Stimulated activated CD4-positive, alpha-beta T cell treated with anti-CD3 and anti-CD28 coated beads, Interleukin-12 subunit alpha, Interleukin-12 subunit beta, amount 100 ng/mL, for 24 hours (primary cell): ENCODE data around the gene LCK.
A peak's percentile ranks its signal among the peaks of the same experiment; 100 is the strongest.

ENCODE experiments used
- DNase-seq, 2 experiments: peaks; one replicate each; pipeline ENCODE4 v3.0.0-alpha.2; 2020; ENCODE audit warnings: low read depth in 2 of 2

The LCK gene

DNA sequence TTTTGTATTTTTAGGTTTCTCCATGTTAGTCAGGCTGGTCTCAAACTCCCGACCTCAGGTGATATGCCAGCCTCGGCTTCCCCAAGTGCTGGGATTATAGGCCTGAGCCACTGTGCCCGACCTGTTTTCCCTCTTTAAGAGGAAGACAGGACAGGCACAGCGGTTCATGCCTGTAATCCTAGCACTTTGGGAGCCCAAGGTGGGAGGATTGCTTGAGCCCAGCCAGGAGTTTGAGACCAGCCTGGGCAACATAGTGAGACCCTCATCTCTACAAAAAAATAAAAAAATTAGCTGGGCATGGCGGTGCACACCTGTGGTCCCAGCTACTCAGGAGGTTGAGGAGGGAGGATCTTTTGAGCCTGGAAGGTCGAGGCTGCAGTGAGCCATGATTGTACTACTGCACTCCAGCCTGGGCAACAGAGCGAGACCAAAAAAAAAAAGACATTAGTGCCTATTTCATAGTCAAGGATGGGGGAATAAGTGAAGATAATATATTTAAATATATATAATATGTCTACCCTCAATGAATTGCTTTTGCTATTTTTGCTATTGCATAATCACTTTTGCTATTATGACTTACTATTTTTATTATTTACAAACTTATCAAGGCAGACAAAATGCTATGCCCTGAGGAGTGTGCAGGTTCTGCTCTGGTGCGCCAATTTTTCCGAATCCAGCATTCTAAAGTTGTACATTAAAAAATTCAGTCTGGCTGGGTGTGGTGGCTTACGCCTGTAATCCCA lies 67.2 kb downstream of the LCK start:
- DNase-seq, result no peak

DNA sequence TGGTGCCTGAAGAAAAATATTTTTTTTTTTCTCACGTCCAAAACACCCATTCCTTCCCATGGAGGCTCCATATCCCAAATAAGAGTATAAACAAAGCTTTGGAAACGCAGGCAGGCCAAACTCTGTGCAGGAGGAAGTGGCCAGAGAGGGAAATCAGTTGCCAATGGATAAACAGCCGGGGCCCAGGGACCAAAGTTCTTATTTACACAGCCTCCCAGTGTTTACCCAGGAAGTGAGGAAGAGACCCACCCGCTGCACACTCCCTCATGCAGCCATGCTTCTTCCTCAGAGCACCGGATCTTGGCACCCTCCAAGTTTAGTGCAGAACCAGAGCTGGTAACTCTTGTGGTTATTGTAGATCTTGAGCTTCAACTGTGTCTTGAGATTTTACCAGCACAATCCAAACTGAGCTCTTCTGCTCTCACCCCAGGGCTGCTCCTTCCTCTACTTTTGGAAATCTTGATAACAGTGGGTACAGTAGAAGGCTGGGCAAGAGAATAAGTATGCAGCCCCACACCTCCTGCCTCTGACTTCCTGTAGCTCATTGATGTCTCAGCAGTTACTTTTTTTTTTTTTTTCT lies 70.7 kb downstream of the LCK start:
- no peak for DNase-seq

DNA sequence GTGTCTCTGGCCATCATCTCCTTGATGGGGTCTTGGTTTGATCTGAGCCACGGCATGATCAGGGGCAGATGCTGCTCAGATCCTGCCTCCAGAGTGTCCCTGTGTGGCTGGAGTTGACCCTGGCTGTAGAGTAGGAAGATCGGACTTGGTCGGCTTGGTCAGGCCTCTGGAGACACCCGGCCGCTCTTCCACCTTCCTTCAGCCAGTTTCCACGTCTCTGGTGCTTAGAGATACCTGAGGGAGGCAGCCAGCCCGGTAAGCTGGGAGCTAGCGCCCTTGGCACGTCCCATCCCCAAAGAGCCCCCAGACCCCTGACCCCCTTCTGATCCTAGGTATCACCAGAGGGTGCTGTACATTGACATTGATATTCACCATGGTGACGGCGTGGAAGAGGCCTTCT lies 76.1 kb downstream of the LCK start:
- no peak for DNase-seq

DNA sequence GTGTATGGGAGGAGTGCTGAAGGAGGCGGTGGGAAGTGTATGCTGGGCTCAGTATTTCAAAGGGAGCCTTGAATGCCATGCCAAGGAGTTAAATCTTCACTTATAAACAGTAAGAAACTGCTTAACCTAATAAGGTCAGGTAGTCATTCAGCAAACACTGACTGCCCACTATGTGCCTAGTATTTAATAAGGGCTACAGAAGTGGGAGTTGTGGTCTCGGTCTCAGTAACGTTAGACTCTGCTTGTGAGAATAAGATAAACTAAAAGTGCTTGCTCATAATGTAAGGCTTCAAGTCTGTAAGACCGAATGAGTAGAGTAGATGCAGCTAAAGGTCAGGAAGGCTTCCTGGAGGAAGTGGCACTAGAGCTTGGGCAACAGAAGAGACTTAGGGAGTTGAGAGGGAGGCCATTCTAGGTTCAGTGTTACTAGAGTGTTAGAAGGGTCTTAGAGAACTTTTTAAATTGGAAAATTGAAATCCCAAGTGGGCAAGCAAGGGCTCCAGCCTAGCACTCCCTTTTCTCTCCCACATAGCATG lies 78.9 kb downstream of the LCK start:
- DNase-seq, result no peak

DNA sequence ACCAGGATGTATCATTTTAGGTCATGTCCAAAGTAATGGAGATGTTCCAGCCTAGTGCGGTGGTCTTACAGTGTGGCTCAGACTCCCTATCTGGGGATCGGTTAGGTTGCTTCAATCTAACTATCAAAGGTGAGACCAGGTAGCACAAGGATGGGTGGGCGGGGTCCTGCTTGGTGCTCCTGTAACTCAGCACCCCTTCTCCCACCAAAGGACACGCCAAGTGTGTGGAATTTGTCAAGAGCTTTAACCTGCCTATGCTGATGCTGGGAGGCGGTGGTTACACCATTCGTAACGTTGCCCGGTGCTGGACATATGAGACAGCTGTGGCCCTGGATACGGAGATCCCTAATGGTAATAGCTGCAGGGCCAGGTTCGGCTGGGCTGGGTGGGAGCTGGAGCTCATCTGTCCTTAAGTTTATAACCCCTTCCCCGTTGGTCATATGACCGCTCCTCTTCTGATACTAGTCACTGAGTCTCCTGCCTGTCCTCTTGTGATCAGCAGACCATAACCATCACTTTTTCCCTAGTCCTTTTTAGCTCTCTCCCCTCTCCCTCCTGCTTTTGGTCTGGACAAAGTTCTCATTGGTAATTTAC lies 79.6 kb downstream of the LCK start:
- DNase-seq, result no peak

DNA sequence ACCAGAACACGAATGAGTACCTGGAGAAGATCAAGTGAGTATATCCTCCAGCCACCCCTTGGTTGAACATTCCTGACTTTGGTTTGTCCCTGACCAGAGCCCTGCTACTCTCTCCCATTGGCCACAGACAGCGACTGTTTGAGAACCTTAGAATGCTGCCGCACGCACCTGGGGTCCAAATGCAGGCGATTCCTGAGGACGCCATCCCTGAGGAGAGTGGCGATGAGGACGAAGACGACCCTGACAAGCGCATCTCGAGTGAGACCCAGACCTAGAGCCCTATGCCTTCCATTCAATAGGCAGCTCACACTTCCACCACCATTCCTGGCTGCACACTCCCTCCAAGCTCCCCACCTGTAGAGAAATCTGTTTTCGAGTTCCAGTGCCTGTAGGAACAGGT lies 80.5 kb downstream of the LCK start:
- no peak for DNase-seq

DNA sequence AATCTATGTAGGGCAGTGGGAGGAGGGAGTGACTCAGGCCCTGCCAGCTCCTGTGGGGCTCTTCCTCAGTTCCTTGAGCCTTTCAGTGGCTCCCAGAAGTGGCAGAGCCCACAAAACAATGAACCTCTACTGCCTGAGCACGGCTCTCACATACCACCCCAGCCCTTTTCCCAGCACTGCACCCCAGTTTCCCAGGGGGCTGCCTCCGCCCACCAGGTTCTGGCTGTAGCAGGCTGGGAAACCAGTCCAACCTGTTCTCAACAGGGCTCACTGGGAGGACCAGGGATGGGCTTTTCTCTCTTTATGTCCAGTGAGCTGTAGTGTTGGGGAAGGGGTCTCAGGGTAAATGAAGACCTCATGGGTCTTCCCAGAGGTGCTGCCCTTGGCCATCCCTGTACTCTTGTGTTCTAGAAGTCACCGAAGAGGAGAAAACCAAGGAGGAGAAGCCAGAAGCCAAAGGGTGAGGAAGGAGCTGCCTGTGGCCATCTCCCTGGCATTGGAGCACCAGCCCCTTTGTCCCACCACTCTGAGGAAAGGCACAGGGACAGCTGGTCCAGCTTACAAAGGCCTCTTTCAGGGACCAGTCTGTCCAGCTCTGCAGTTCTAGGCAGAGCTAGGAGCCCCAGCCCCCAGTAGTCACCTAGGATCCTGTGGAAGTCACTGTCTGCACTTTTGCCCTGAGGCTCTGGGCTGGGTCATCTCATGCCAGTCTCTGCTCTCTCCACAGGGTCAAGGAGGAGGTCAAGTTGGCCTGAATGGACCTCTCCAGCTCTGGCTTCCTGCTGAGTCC lies 81.4 kb downstream of the LCK start:
- no peak for DNase-seq

DNA sequence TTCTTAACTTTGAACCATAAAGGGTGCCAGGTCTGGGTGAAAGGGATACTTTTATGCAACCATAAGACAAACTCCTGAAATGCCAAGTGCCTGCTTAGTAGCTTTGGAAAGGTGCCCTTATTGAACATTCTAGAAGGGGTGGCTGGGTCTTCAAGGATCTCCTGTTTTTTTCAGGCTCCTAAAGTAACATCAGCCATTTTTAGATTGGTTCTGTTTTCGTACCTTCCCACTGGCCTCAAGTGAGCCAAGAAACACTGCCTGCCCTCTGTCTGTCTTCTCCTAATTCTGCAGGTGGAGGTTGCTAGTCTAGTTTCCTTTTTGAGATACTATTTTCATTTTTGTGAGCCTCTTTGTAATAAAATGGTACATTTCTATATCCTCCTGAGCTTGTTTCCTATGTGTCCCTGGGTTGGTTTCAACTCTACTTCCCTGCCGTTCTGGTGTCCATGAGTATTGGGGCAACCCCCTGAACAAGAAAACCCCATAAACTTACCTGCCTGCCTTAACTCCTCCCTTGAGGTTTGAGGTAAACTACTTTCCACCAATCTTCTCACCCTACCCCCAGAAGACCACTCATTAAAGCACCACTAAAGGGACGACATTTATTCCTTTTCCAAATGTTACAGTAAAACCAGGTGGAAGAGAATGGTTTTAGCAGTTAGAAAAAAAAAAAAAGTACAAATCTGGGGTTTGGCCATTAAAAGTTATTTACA lies 82.3 kb downstream of the LCK start:
- no peak for DNase-seq

DNA sequence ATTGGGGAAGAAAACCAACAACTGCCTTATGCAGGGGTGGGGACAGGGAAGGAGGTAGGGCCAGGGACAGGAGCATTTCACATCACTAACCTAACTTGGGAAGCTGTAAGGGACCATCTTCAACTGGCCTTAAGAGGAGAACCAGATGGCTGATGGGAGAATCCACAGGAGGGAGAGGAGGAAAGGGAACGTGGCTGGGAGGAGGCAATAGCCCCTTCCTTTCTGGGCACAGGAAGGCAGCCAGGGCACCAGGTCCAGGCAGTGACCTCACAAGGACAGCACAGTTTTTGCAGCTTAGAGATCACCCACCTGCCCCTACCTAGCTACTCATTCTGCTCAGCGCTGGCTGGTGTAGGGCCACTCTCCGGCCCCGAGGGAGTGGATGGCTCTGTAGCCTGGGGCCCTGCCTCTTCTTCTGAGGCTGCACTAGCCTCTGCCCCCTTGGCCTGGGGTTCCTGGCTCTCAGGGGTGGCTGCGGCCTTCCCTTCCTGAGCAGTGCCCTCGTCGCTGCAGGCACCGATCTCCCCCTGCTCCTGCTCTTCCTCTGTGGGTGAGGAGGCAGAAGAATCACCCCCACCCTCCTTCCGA lies 83.3 kb downstream of the LCK start:
- no peak for DNase-seq

DNA sequence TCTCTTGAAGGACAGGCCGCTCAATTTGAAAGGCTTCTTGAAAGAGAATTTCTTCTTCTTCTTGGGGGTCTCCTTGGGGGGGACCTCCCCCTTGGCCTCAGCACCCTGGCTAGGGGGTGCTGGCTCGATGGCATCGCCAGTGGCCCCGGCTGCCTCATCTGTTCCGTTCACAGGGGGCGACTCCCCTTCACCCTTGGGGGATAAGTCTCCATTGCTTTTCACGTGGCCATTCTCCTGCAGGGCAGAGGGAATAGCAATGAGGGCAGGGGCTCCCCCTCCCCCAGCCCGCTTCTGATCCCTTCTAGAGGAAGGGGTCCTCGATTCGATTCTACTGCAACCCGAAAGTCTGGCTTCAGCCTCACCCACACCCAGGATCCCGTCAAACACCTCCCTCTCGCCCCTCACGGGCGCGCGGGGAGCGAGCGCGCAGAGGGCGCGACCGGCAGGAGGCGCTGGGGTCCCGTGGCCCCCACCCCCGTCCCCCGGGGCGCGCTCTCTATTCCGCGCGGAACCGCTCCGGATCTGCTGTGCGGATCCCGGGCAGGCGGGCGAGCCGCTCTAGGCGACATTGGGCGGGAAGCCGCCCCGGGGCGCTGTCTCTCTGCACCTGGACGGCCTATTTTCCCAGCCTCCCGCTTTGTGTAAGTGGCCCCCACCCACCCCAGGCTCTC lies 83.9 kb downstream of the LCK start:
- DNase-seq, result peak in 1 of 2 experiments; percentile 34

DNA sequence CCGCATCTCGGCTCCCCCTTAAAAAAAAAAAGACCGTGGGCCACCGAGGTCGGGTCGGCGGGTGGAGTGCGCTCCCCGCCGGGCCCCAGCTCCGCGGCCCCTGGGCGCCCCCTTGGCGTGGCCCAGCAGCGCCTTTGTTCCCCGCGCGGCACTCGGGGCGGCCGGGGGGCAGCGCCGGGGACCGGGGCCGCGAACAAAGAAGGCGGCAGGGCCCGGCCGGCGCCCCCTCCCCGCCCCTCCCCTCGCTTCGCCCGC lies 84.4 kb downstream of the LCK start:
- DNase-seq, result no peak
